ENCODE measurements around the gene SENP3. TPM values are rescaled to one million over a fixed set of nuclear protein-coding genes. Genes with fewer than 3 reads are reported as not detected.
A peak's percentile ranks its signal among the peaks of the same experiment; 100 is the strongest.

Gene SENP3
- total and polyA plus RNA-seq, 2 donors (not counting 3 experiments of a cell fraction or from before 2014, with no cell fraction given): 63.4 to 96.5 TPM

DNA sequence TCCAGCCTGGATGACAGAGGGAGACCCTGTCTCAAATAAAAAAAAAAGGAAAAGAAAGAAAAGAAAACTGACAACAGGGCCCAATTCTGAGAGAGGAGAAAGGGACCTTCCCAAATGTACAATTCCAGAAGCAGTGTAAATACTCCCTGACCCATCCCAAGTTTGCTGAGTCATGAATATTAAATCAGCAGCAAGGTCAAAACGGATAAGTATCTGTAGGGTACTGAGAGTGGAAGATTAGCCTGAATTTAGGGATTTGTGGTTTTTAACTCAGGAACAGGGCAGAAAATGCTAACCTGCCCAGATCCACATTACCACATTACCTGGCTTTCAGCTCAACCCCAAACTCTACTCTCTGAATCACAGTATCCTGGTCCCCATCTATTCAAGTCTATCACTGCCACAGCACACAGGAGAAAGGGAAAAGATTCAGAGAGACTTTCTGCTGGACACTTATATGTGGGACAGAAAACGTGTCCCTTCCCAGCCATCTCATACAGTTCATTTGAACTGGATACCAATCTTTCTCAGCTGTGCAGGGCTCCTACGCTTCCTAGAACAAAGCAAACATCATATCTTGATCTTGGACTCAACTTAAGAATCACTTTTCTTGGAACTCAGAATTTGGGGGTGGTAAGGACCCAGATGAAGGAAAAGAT is 50.0 kb downstream of the SENP3 start:
- no peaks in the 10 kb centered on the region for H3K36me3 ChIP-seq (ENCODE audit: control insufficient read depth in 2 of 2, extremely low read depth in 1 of 2, insufficient read depth in 2 of 2, low read length in 2 of 2)
- FAIRE-seq (no peak), DNase-seq (ENCODE audit: low read depth, low spot score) (no peak)
- H2AFZ ChIP-seq (ENCODE audit: low read depth, low read length): no peak overlapping the region
- no peak for TF ChIP-seq JUN (IDR thresholded peaks at IDR 0.05; ENCODE audit: borderline replicate concordance, insufficient read depth, insufficient read length, low read depth)
- TF ChIP-seq FOS (IDR thresholded peaks at IDR 0.05; ENCODE audit: borderline replicate concordance, insufficient read depth, low read length): no peak
- TF ChIP-seq, protein P1, sequence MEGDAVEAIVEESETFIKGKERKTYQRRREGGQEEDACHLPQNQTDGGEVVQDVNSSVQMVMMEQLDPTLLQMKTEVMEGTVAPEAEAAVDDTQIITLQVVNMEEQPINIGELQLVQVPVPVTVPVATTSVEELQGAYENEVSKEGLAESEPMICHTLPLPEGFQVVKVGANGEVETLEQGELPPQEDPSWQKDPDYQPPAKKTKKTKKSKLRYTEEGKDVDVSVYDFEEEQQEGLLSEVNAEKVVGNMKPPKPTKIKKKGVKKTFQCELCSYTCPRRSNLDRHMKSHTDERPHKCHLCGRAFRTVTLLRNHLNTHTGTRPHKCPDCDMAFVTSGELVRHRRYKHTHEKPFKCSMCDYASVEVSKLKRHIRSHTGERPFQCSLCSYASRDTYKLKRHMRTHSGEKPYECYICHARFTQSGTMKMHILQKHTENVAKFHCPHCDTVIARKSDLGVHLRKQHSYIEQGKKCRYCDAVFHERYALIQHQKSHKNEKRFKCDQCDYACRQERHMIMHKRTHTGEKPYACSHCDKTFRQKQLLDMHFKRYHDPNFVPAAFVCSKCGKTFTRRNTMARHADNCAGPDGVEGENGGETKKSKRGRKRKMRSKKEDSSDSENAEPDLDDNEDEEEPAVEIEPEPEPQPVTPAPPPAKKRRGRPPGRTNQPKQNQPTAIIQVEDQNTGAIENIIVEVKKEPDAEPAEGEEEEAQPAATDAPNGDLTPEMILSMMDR (IDR thresholded peaks at IDR 0.05; ENCODE audit: extremely low read depth in 1 of 2, insufficient read depth in 1 of 2, low read depth in 1 of 2, low read length in 2 of 2): no peak
- TF ChIP-seq EZH2 (IDR thresholded peaks at IDR 0.05; ENCODE audit: borderline replicate concordance, low read depth, low read length, severe bottlenecking): no peak
- TF ChIP-seq GATA2 (IDR thresholded peaks at IDR 0.05; ENCODE audit: insufficient read depth, insufficient read length, low read depth, low read length): no peak
- no peak for TF ChIP-seq MYC (IDR thresholded peaks at IDR 0.05; ENCODE audit: low read depth, low read length)
- no peak for TF ChIP-seq POLR2A (IDR thresholded peaks at IDR 0.05; ENCODE audit: low read depth, low read length)
- no peak for TF ChIP-seq POLR2AphosphoS5 (IDR thresholded peaks at IDR 0.05; ENCODE audit: insufficient read depth, low read depth, low read length)
- no peak for TF ChIP-seq MAX (IDR thresholded peaks at IDR 0.05; ENCODE audit: insufficient read depth, insufficient read length)
- H3K79me2 ChIP-seq (ENCODE audit: control insufficient read depth, insufficient read depth, low read length): peaks cover 52% of the 10 kb centered on the region
- intact Hi-C loops (cut with micrococcal nuclease): loop anchor here (10.0 kb wide), 1 partner anchor 233 kb away; no protein-coding TSS in a partner anchor
- H3K4me2 ChIP-seq (ENCODE audit: insufficient read depth, low read length): peak overlapping the region; percentile 31
- ChIA-PET CTCF (interaction anchor here (0.9 to 1.2 kb wide), 2 partner anchors 11 to 76 kb away, joined by 3 to 5 read pairs; partner anchors contain the start of gene TP53), POLR2A (no interaction called here)
- dilution Hi-C loops (cut with MboI; ENCODE audit: extremely low pct_ligation_motif_present, low sequenced_read_pairs): no loop called here
- H3K27me3 ChIP-seq (ENCODE audit: control insufficient read depth in 2 of 2, insufficient read depth in 2 of 2, low read length in 2 of 2): no peaks in the 10 kb centered on the region
- no peak overlapping the region for H3K27ac ChIP-seq (ENCODE audit: insufficient read depth, low read depth, low read length)
- no peak overlapping the region for H3K4me3 ChIP-seq (replicated peaks in 1 of 3; ENCODE audit: insufficient read depth in 1 of 3, low read depth in 1 of 3, low read length in 3 of 3)
- H3K9me1 ChIP-seq (replicated peaks; ENCODE audit: control insufficient read depth, extremely low read depth, insufficient read depth, low read length): no peaks in the 10 kb centered on the region
- no peaks in the 10 kb centered on the region for H3K9me3 ChIP-seq (replicated peaks; ENCODE audit: control insufficient read depth, insufficient read depth, low read length)
- H3K9ac ChIP-seq (replicated peaks; ENCODE audit: extremely low read depth, insufficient read depth, low read length): no peak overlapping the region
- BruUV-seq (replicated peaks): no TSS peak
- H4K20me1 ChIP-seq (replicated peaks; ENCODE audit: control insufficient read depth, extremely low read depth, insufficient read depth, low read length): peaks cover 3% of the 10 kb centered on the region
- H3K4me1 ChIP-seq (ENCODE audit: control insufficient read depth, extremely low read depth, insufficient read depth, low read length): peaks cover 24% of the 10 kb centered on the region
